Measurements from ENCODE around the gene RNPEPL1. TPM values are rescaled to one million over a fixed set of nuclear protein-coding genes. Genes with fewer than 3 reads are reported as not detected.
"Not testable (repeated sequence)": the region's sequence is repeated elsewhere in the genome, so short reads cannot be mapped to it uniquely, and the experiment has no call there.

The RNPEPL1 gene, protein sequence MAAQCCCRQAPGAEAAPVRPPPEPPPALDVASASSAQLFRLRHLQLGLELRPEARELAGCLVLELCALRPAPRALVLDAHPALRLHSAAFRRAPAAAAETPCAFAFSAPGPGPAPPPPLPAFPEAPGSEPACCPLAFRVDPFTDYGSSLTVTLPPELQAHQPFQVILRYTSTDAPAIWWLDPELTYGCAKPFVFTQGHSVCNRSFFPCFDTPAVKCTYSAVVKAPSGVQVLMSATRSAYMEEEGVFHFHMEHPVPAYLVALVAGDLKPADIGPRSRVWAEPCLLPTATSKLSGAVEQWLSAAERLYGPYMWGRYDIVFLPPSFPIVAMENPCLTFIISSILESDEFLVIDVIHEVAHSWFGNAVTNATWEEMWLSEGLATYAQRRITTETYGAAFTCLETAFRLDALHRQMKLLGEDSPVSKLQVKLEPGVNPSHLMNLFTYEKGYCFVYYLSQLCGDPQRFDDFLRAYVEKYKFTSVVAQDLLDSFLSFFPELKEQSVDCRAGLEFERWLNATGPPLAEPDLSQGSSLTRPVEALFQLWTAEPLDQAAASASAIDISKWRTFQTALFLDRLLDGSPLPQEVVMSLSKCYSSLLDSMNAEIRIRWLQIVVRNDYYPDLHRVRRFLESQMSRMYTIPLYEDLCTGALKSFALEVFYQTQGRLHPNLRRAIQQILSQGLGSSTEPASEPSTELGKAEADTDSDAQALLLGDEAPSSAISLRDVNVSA
- 28.4 and 44.0 TPM in 2 replicates for total RNA-seq (2014; rRNA removed; shearing (Covaris generic); ENCODE audit: low replicate concordance)

- H3K36me3 ChIP-seq (ENCODE audit: insufficient read depth, low read length) = peaks cover 4% of the 10 kb centered on the region; the same call in 1 of the 2 replicates
- H3K79me2 ChIP-seq (ENCODE audit: low read length) = peaks cover 37% of the 10 kb centered on the region
- H3K9ac ChIP-seq (ENCODE audit: low read length) = peak within 1 kb of the TSS; percentile 96
- H2AFZ ChIP-seq (ENCODE audit: low read length) = peak within 1 kb of the TSS; percentile 69; the same call in 1 of the 2 replicates
- DNase-seq = peak; percentile 71
- H3K27me3 ChIP-seq (ENCODE audit: low read length) = no peaks in the 10 kb centered on the region
- no peaks in the 10 kb centered on the region for H3K9me3 ChIP-seq (ENCODE audit: low read length)
- H4K20me1 ChIP-seq (ENCODE audit: insufficient read depth, low read depth, low read length) = no peaks in the 10 kb centered on the region; the same call in 1 of the 2 replicates
- H3K9me2 ChIP-seq (replicated peaks; ENCODE audit: insufficient read depth, low read length) = no peaks in the 10 kb centered on the region
- peak within 1 kb of the TSS; percentile 58 for H3K27ac ChIP-seq (ENCODE audit: low read length)
- H3K4me2 ChIP-seq (ENCODE audit: low read depth, low read length, poor library complexity, severe bottlenecking) = peak within 1 kb of the TSS; percentile 96
- H3K4me1 ChIP-seq (ENCODE audit: low read length) = peaks cover 49% of the 10 kb centered on the region
- H3K4me3 ChIP-seq (ENCODE audit: low read length) = peak within 1 kb of the TSS; percentile 99
These were observed at the start of gene RNPEPL1 for GRCh38 chr2:240567872-240568677. Gene RNPEPL1 (plus strand): TSS chr2:240568484. CDS start chr2:240568587, 103 bp downstream.

DNA sequence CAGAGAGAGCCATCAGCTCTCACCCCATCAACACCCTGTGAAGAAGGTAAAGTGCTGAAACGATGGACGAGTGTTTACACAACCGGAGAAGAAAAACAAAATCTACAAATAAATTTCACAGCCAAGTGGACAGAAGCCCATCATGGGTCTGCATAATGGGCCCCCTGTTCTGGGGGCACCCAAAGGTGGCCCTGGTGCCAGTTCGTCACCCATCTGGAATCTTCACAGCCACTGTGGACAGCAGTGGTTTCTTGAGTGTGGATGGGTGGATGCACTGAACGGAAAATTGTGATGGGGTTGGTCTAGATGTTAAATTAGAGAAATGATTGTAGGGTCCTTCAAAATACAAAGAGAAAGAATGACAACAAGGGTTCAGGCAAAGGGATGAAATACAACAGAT lies 49.3 kb upstream of the RNPEPL1 start:
- no peaks in the 10 kb centered on the region for H3K9me2 ChIP-seq (replicated peaks; ENCODE audit: insufficient read depth, low read length)
- peaks cover 6% of the 10 kb centered on the region for H3K4me1 ChIP-seq (ENCODE audit: low read length)
- no peak overlapping the region for H3K4me3 ChIP-seq (ENCODE audit: low read length)
- H3K9ac ChIP-seq (ENCODE audit: low read length) = no peak overlapping the region
- no peak overlapping the region for H3K4me2 ChIP-seq (ENCODE audit: low read depth, low read length, poor library complexity, severe bottlenecking)
- H3K27ac ChIP-seq (ENCODE audit: low read length) = no peak overlapping the region
- H3K79me2 ChIP-seq (ENCODE audit: low read length) = no peaks in the 10 kb centered on the region
- peaks cover 29% of the 10 kb centered on the region for H3K36me3 ChIP-seq (ENCODE audit: insufficient read depth, low read length)
- DNase-seq = no peak
- no peaks in the 10 kb centered on the region for H3K27me3 ChIP-seq (ENCODE audit: low read length)
- no peaks in the 10 kb centered on the region for H3K9me3 ChIP-seq (ENCODE audit: low read length)
- H4K20me1 ChIP-seq (ENCODE audit: insufficient read depth, low read depth, low read length) = 0 out of 2 replicates have a peak, but pooled peaks cover 4% of the 10 kb centered on the region
- no peak overlapping the region for H2AFZ ChIP-seq (ENCODE audit: low read length)

GRCh38 chr2:240519396-240520129 lies 48.7 kb upstream of the RNPEPL1 start:
- Histone ChIP-seq H3K36me3 (ENCODE audit: insufficient read depth, low read length) (peaks cover 34% of the 10 kb centered on the region), H3K4me2 (ENCODE audit: low read depth, low read length, poor library complexity, severe bottlenecking) (no peak overlapping the region), H2AFZ (ENCODE audit: low read length) (no peak overlapping the region), H3K27ac (ENCODE audit: low read length) (no peak overlapping the region), H3K4me1 (ENCODE audit: low read length) (peaks cover under 1% of the 10 kb centered on the region), H4K20me1 (ENCODE audit: insufficient read depth, low read depth, low read length) (0 out of 2 replicates have a peak, but pooled peaks cover 4% of the 10 kb centered on the region), H3K9ac (ENCODE audit: low read length) (no peak overlapping the region), H3K79me2 (ENCODE audit: low read length) (no peaks in the 10 kb centered on the region), H3K9me3 (ENCODE audit: low read length) (no peaks in the 10 kb centered on the region), H3K4me3 (ENCODE audit: low read length) (no peak overlapping the region), H3K9me2 (replicated peaks; ENCODE audit: insufficient read depth, low read length) (no peaks in the 10 kb centered on the region), H3K27me3 (ENCODE audit: low read length) (no peaks in the 10 kb centered on the region)
- no peak for DNase-seq

GRCh38 chr2:240520130-240520973 lies 47.9 kb upstream of the RNPEPL1 start:
- no peak overlapping the region for H2AFZ ChIP-seq (ENCODE audit: low read length)
- H3K36me3 ChIP-seq (ENCODE audit: insufficient read depth, low read length) = peaks cover 42% of the 10 kb centered on the region
- DNase-seq = no peak
- no peaks in the 10 kb centered on the region for H3K27me3 ChIP-seq (ENCODE audit: low read length)
- no peak overlapping the region for H3K4me3 ChIP-seq (ENCODE audit: low read length)
- no peak overlapping the region for H3K27ac ChIP-seq (ENCODE audit: low read length)
- no peaks in the 10 kb centered on the region for H3K4me1 ChIP-seq (ENCODE audit: low read length)
- no peaks in the 10 kb centered on the region for H3K9me2 ChIP-seq (replicated peaks; ENCODE audit: insufficient read depth, low read length)
- H3K4me2 ChIP-seq (ENCODE audit: low read depth, low read length, poor library complexity, severe bottlenecking) = no peak overlapping the region
- H3K79me2 ChIP-seq (ENCODE audit: low read length) = peaks cover 2% of the 10 kb centered on the region; the same call in 1 of the 2 replicates
- H3K9me3 ChIP-seq (ENCODE audit: low read length) = peaks cover 7% of the 10 kb centered on the region
- H3K9ac ChIP-seq (ENCODE audit: low read length) = no peak overlapping the region
- H4K20me1 ChIP-seq (ENCODE audit: insufficient read depth, low read depth, low read length) = 0 out of 2 replicates have a peak, but pooled peaks cover 4% of the 10 kb centered on the region

- no peaks in the 10 kb centered on the region for H3K9me2 ChIP-seq (replicated peaks; ENCODE audit: insufficient read depth, low read length)
- no peak overlapping the region for H2AFZ ChIP-seq (ENCODE audit: low read length)
- no peak overlapping the region for H3K27ac ChIP-seq (ENCODE audit: low read length)
- H3K36me3 ChIP-seq (ENCODE audit: insufficient read depth, low read length) = peaks cover 48% of the 10 kb centered on the region
- no peak overlapping the region for H3K4me3 ChIP-seq (ENCODE audit: low read length)
- no peak overlapping the region for H3K4me2 ChIP-seq (ENCODE audit: low read depth, low read length, poor library complexity, severe bottlenecking)
- 0 out of 2 replicates have a peak, but pooled peaks cover 4% of the 10 kb centered on the region for H4K20me1 ChIP-seq (ENCODE audit: insufficient read depth, low read depth, low read length)
- no peak overlapping the region for H3K9ac ChIP-seq (ENCODE audit: low read length)
- peaks cover 6% of the 10 kb centered on the region; the same call in 1 of the 2 replicates for H3K79me2 ChIP-seq (ENCODE audit: low read length)
- no peaks in the 10 kb centered on the region for H3K27me3 ChIP-seq (ENCODE audit: low read length)
- DNase-seq = no peak
- H3K9me3 ChIP-seq (ENCODE audit: low read length) = peaks cover 12% of the 10 kb centered on the region
- no peaks in the 10 kb centered on the region for H3K4me1 ChIP-seq (ENCODE audit: low read length)
These were observed 47.3 kb upstream of the RNPEPL1 start for GRCh38 chr2:240520974-240521350.

DNA sequence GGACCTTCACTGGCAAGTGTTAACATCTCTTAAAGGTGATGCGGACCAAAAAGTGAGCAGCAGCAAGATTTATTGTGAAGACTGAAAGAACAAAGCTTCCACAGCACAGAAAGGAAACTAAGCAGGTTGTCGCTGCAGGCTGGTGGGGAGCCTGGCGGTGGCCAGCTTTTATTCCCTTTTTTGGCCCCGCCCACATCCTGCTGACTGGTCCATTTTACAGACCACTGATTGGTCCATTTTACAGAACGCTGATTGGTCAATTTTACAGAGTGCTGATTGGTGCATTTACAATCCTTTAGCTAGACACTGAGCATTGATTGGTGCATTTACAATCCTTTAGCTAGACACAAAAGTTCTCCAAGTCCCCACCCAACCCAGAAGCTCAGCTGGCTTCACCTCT lies 46.4 kb upstream of the RNPEPL1 start:
- H3K27me3 ChIP-seq (ENCODE audit: low read length); H2AFZ ChIP-seq (ENCODE audit: low read length); H3K27ac ChIP-seq (ENCODE audit: low read length); H4K20me1 ChIP-seq (ENCODE audit: insufficient read depth, low read depth, low read length); H3K9ac ChIP-seq (ENCODE audit: low read length); H3K9me2 ChIP-seq (replicated peaks; ENCODE audit: insufficient read depth, low read length); H3K4me3 ChIP-seq (ENCODE audit: low read length); H3K4me2 ChIP-seq (ENCODE audit: low read depth, low read length, poor library complexity, severe bottlenecking); H3K4me1 ChIP-seq (ENCODE audit: low read length): not testable (repeated sequence)
- DNase-seq = peak; percentile 58
- H3K36me3 ChIP-seq (ENCODE audit: insufficient read depth, low read length) = peaks cover 57% of the 10 kb centered on the region
- peaks cover 22% of the 10 kb centered on the region for H3K9me3 ChIP-seq (ENCODE audit: low read length)
- peaks cover 12% of the 10 kb centered on the region; the same call in 1 of the 2 replicates for H3K79me2 ChIP-seq (ENCODE audit: low read length)

DNA sequence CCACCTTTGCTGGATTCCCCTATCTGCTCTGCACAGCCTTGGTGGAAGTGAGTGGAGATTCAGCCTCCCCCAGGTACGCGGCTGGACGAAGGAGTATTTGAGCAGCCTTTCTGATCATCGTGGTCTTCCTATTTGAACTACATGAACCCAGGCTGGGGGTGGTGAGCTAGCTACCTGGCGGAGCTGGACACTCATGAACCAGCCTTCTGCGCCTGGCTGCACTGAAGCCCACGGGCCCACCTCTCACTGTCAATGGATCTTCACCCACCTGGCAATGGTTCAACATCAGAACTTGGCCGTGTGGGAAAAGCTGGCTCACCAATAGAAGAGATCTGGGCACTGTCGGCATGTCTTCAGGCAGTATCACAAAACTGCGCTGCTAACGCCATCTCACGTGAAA lies 45.9 kb upstream of the RNPEPL1 start:
- peaks cover 15% of the 10 kb centered on the region; the same call in 1 of the 2 replicates for H3K79me2 ChIP-seq (ENCODE audit: low read length)
- no peak overlapping the region for H3K9ac ChIP-seq (ENCODE audit: low read length)
- no peaks in the 10 kb centered on the region for H3K9me2 ChIP-seq (replicated peaks; ENCODE audit: insufficient read depth, low read length)
- no peak overlapping the region for H2AFZ ChIP-seq (ENCODE audit: low read length)
- peaks cover 62% of the 10 kb centered on the region for H3K36me3 ChIP-seq (ENCODE audit: insufficient read depth, low read length)
- H4K20me1 ChIP-seq (ENCODE audit: insufficient read depth, low read depth, low read length) = 0 out of 2 replicates have a peak, but pooled peaks cover 4% of the 10 kb centered on the region
- DNase-seq = no peak
- no peaks in the 10 kb centered on the region for H3K27me3 ChIP-seq (ENCODE audit: low read length)
- no peak overlapping the region for H3K4me2 ChIP-seq (ENCODE audit: low read depth, low read length, poor library complexity, severe bottlenecking)
- no peak overlapping the region for H3K27ac ChIP-seq (ENCODE audit: low read length)
- H3K9me3 ChIP-seq (ENCODE audit: low read length) = peaks cover 22% of the 10 kb centered on the region
- no peaks in the 10 kb centered on the region for H3K4me1 ChIP-seq (ENCODE audit: low read length)
- H3K4me3 ChIP-seq (ENCODE audit: low read length) = no peak overlapping the region

All from Karpas-422 (cell line).